Retinal pigment epithelial cell (primary cell): ENCODE results near the gene DNMT3A.

ENCODE experiments used
- DNase-seq: peaks from one replicate; pipeline ENCODE4 v3.0.0-alpha.2; 2010; ENCODE audit warnings: low read depth
- H3K4me3 ChIP-seq: 2 replicates; pipeline ENCODE4 v1.5.1; 2011; ENCODE audit warnings: mild to moderate bottlenecking, low read length, control low read depth, moderate library complexity
- TF ChIP-seq, protein P1 (sequence below): conservative IDR thresholded peaks from 2 replicates; pipeline ENCODE4 v1.5.1; 2011; ENCODE audit warnings: low read depth, low read length, control low read depth, inconsistent platforms

The DNMT3A gene

GRCh38 chr2:25381502-25381901, 39.8 kb upstream of the DNMT3A start:
- H3K4me3 ChIP-seq, result no peak overlapping the region
- no peak for DNase-seq
- TF ChIP-seq, protein P1, sequence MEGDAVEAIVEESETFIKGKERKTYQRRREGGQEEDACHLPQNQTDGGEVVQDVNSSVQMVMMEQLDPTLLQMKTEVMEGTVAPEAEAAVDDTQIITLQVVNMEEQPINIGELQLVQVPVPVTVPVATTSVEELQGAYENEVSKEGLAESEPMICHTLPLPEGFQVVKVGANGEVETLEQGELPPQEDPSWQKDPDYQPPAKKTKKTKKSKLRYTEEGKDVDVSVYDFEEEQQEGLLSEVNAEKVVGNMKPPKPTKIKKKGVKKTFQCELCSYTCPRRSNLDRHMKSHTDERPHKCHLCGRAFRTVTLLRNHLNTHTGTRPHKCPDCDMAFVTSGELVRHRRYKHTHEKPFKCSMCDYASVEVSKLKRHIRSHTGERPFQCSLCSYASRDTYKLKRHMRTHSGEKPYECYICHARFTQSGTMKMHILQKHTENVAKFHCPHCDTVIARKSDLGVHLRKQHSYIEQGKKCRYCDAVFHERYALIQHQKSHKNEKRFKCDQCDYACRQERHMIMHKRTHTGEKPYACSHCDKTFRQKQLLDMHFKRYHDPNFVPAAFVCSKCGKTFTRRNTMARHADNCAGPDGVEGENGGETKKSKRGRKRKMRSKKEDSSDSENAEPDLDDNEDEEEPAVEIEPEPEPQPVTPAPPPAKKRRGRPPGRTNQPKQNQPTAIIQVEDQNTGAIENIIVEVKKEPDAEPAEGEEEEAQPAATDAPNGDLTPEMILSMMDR, result no peak

DNA sequence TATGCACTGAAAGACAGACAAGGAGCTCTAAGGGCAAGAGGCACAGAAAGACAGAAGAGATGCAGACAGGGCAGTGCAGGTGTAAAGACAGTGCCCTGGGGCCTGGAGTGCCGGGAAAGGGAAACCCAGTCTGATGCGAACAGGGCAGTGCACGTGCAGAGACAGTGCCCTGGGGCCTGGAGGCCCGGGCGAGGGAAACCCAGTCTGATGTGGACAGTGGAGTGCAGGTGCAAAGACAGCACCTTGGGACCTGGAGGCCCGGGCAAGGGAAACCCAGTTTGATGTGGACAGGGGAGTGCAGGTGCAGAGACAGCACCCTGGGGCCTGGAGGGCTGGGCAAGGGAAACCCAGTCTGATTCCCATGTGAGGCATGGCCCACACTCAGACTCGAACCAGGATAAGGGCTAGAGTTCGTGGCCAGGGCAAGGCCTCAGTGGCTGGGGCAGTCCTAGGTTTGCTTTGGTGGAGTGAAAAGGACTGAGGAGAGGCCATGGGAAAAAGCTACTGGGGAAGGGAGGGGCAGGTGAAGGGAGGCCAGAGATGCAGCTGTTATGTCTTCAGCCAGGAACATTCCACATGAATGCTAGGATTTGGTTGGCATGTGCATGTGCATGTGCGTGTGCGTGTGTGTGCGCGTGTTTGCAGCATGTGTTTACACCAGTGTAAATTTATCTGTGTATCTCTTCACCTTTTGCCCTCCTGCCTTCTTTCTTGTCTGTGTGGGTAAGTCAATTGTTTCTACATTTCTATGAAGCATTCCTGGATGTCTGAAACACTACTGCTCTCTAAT, 39.1 kb upstream of the DNMT3A start:
- no peak for DNase-seq
- H3K4me3 ChIP-seq, result no peak overlapping the region

GRCh38 chr2:25380023-25380422, 38.3 kb upstream of the DNMT3A start:
- TF ChIP-seq, protein P1, result no peak
- H3K4me3 ChIP-seq, result no peak overlapping the region
- no peak for DNase-seq

More for the DNA sequence above, 39.1 kb upstream of the DNMT3A start:
- TF ChIP-seq, protein P1, result no peak

- H3K4me3 ChIP-seq, result no peak overlapping the region
- TF ChIP-seq, protein P1, result no peak
- no peak for DNase-seq
Observed at GRCh38 chr2:25379535-25379934, 37.8 kb upstream of the DNMT3A start.

DNA sequence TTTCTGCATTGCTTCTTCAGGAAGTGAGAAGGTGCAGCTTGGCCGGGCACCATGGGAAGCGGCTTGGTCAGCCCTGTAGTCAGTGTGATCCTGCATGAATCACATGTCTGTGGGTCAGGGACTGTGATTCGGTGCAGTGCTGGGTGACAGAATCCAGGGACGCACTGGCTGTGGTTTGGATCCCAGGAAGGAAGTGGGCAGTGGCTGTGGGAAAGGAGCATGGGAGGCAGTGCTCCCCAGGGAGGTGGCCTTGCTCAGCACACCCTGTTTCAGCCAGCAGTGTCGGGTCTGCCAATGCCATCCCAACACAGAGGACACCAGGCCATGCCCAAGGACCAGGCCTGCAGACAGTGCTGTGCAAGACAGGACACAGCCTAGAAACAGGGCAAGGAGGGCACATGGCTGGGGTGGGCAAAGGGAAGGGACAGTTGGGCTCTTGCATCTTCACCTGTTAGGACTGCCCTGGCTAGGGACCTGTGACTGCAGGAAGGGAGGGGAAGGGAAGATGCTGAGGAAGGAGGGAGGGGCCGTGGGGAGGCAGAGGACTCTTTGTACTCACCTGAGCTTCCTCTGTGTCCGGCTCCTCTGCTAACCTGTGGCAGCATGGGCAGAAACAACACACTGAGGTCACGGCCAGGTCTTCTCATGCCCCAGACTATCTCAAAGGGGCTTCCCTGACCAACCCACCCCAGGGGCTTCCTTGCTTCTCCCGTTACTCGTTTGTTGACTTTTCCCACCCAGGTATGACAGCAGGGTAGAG, 37.2 kb upstream of the DNMT3A start:
- DNase-seq, result no peak
- TF ChIP-seq, protein P1, result no peak
- no peak overlapping the region for H3K4me3 ChIP-seq

DNA sequence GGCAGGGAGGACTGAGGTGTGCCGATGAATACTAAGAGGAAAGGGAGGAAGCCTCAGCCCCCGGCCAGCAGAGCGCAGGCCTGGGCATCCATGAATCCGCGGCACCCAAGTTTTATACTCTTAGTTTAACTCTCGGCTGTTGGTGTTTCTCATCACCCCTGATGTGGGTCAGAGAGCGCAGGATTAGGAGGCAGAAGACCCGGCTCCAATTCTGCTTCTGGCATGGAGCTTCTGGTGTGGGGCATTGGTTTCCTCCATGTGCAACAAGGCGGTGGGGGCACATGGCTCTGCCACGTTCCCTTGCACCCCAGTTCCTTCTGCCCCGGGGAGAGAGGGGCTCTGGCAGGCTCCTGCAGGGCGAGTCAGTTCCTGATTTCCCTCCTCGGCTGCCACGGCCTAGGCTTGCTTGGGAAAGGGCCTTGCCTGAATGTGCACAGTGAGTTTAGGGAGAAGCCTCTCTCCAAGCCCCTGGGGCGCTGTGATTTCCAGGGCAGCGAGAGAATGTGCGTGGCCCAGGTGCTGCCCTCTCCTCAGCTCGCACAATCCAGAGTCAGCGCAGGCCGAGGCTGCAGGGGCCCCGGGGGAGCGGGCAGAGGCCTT, 36.2 kb upstream of the DNMT3A start:
- TF ChIP-seq, protein P1, result no peak
- no peak overlapping the region for H3K4me3 ChIP-seq
- no peak for DNase-seq
